Stomach (tissue), 4 donors: ENCODE measurements around the gene LCP2.
A peak's percentile ranks its signal among the peaks of the same experiment; 100 is the strongest.

ENCODE experiments used
- EP300 ChIP-seq: sonication (generic); formaldehyde crosslinking; IDR thresholded peaks from one replicate; pipeline ENCODE4 v1.6.1; 2017; ENCODE audit warnings: antibody characterized with exemption
- POLR2A ChIP-seq, 4 donors: fragments of 450-650 bp; IDR thresholded peaks; one replicate each; pipeline ENCODE4 v1.6.1; 2016; ENCODE audit warnings: antibody characterized with exemption in 4 of 4, control low read depth in 2 of 4, mild to moderate bottlenecking in 1 of 4, moderate library complexity in 1 of 4
- POLR2AphosphoS5 ChIP-seq, 3 donors: sonication (generic); formaldehyde crosslinking; IDR thresholded peaks; one replicate each; pipeline ENCODE4 v1.6.1; 2016; ENCODE audit warnings: antibody characterized with exemption in 3 of 3
- TF ChIP-seq, protein P1 (sequence below), 7 experiments: fragments of 450-650 bp in 4 of 7; fragments of 200-600 bp in 3 of 7; sonication (generic) in 3 of 7; IDR thresholded peaks; one replicate each; pipeline ENCODE4 v1.5.1; 2016 to 2019; ENCODE audit warnings: antibody characterized with exemption in 7 of 7, control low read depth in 2 of 7, mild to moderate bottlenecking in 1 of 7

- TF ChIP-seq, protein P1, sequence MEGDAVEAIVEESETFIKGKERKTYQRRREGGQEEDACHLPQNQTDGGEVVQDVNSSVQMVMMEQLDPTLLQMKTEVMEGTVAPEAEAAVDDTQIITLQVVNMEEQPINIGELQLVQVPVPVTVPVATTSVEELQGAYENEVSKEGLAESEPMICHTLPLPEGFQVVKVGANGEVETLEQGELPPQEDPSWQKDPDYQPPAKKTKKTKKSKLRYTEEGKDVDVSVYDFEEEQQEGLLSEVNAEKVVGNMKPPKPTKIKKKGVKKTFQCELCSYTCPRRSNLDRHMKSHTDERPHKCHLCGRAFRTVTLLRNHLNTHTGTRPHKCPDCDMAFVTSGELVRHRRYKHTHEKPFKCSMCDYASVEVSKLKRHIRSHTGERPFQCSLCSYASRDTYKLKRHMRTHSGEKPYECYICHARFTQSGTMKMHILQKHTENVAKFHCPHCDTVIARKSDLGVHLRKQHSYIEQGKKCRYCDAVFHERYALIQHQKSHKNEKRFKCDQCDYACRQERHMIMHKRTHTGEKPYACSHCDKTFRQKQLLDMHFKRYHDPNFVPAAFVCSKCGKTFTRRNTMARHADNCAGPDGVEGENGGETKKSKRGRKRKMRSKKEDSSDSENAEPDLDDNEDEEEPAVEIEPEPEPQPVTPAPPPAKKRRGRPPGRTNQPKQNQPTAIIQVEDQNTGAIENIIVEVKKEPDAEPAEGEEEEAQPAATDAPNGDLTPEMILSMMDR (IDR thresholded peaks at IDR 0.05), result no peak
- TF ChIP-seq POLR2A (IDR thresholded peaks at IDR 0.05), result no peak
- TF ChIP-seq EP300, result peak; percentile 17
- peak in 1 of 3 donors; percentile 49 for TF ChIP-seq POLR2AphosphoS5 (IDR thresholded peaks at IDR 0.05)
Observed at GRCh38 chr5:170265522-170265921, 32.1 kb downstream of the LCP2 start.
